Measurements from ENCODE around the gene MRC2.

The MRC2 gene

GRCh38 chr17:62592341-62593099 is 35.0 kb upstream of the MRC2 start:
- TF ChIP-seq RAD21 (IDR thresholded peaks at IDR 0.05; ENCODE audit: low read depth) (no peak), MAX (IDR thresholded peaks at IDR 0.05) (no peak), CREB1 (IDR thresholded peaks at IDR 0.05; ENCODE audit: low read depth) (no peak), EGR1 (IDR thresholded peaks at IDR 0.05) (no peak), USF1 (IDR thresholded peaks at IDR 0.05) (no peak), NFIC (IDR thresholded peaks at IDR 0.05) (no peak)

GRCh38 chr17:62595484-62595883 is 32.0 kb upstream of the MRC2 start:
- TF ChIP-seq YY1 (IDR thresholded peaks at IDR 0.05; ENCODE audit: low read depth) (no peak), TCF12 (IDR thresholded peaks at IDR 0.05; ENCODE audit: low read depth) (no peak), NFIC (IDR thresholded peaks at IDR 0.05) (no peak), CREB1 (IDR thresholded peaks at IDR 0.05; ENCODE audit: low read depth) (no peak), RAD21 (IDR thresholded peaks at IDR 0.05; ENCODE audit: low read depth) (no peak), EGR1 (IDR thresholded peaks at IDR 0.05) (no peak), REST (IDR thresholded peaks at IDR 0.05; ENCODE audit: low read depth) (no peak), TEAD4 (IDR thresholded peaks at IDR 0.05) (no peak), ZBTB7A (IDR thresholded peaks at IDR 0.05; ENCODE audit: low read depth) (no peak), TAF1 (IDR thresholded peaks at IDR 0.05; ENCODE audit: low read depth) (no peak), CEBPB (IDR thresholded peaks at IDR 0.05) (no peak), USF1 (IDR thresholded peaks at IDR 0.05) (no peak), EP300 (IDR thresholded peaks at IDR 0.05; ENCODE audit: borderline replicate concordance) (no peak), MAX (IDR thresholded peaks at IDR 0.05) (no peak)

- TF ChIP-seq EGR1 (IDR thresholded peaks at IDR 0.05) (no peak), TEAD4 (IDR thresholded peaks at IDR 0.05) (no peak), TCF12 (IDR thresholded peaks at IDR 0.05; ENCODE audit: low read depth) (no peak), MAX (IDR thresholded peaks at IDR 0.05) (no peak), USF1 (IDR thresholded peaks at IDR 0.05) (no peak), FOXM1 (IDR thresholded peaks at IDR 0.05; ENCODE audit: borderline replicate concordance, low read depth) (no peak), CEBPB (IDR thresholded peaks at IDR 0.05) (no peak)
These were observed 30.8 kb upstream of the MRC2 start for GRCh38 chr17:62596662-62597061.

GRCh38 chr17:62597150-62597549 is 30.3 kb upstream of the MRC2 start:
- no peak for TF ChIP-seq TAF1 (IDR thresholded peaks at IDR 0.05; ENCODE audit: low read depth)

- TF ChIP-seq FOXM1 (IDR thresholded peaks at IDR 0.05; ENCODE audit: borderline replicate concordance, low read depth) = no peak
These were observed 29.6 kb upstream of the MRC2 start for GRCh38 chr17:62597920-62598319.

- no peak for TF ChIP-seq NFIC (IDR thresholded peaks at IDR 0.05)
- TF ChIP-seq EGR1 (IDR thresholded peaks at IDR 0.05) = no peak
- TF ChIP-seq CREB1 (IDR thresholded peaks at IDR 0.05; ENCODE audit: low read depth) = no peak
- TF ChIP-seq FOXM1 (IDR thresholded peaks at IDR 0.05; ENCODE audit: borderline replicate concordance, low read depth) = no peak
- TF ChIP-seq RAD21 (IDR thresholded peaks at IDR 0.05; ENCODE audit: low read depth) = no peak
- no peak for TF ChIP-seq REST (IDR thresholded peaks at IDR 0.05; ENCODE audit: low read depth)
These were observed 27.4 kb upstream of the MRC2 start for GRCh38 chr17:62599964-62600657.
